ENCODE measurements around the gene ZNF569.

DNA sequence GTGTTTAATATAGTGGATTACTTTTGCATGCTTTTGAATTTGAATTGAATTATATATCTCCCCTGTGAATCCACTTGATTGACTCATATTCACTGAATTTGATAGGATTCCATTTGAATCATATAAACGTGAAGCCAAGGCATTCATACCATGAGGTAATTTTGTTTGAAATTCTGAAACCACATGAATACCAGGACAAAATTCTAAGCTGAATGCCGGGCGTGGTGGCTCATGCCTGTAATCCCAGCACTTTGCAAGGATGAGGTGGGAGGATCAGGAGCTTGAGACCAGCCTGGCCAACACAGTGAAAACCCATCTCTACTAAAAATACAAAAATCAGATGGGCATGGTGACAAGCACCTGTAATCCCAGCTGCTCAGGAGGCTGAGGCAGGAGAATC, 43.9 kb upstream of the ZNF569 start:
- TF ChIP-seq CTCF (IDR thresholded peaks at IDR 0.05) (no peak), POLR2A (IDR thresholded peaks at IDR 0.05) (no peak)

All from thyroid gland (tissue), 4 donors.